ENCODE results near the gene APOL6. TPM values are rescaled to one million over a fixed set of nuclear protein-coding genes. Genes with fewer than 3 reads are reported as not detected.
A peak's percentile ranks its signal among the peaks of the same experiment; 100 is the strongest.

Gene APOL6
- total RNA-seq, 2 donors from 2014 or later, result not detected

DNA sequence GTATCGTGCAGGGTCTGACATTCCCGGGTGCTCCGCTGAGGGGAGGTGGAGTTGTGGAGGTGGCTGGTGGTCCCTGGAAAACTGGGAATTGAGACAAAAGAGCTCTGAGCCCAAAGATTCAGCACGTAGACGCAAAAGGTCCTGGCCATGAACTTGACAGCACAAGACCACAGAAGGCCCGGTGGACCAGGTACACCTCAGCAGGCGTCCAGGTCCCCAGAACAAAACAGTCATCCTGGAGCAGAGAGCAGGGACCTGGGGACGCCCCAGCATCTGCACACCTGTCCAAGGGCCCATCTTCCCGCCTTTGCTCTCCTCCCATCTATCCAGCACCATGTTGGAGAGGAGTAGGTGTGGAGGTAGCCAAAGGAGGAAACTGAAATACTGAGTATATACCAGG lies 17.4 kb upstream of the APOL6 start:
- DNase-seq, result no peak
- H3K27ac Mint-ChIP-seq, result no peak overlapping the region
- H3K36me3 ChIP-seq (ENCODE audit: control insufficient read depth, insufficient read depth, low read length), result no peaks in the 10 kb centered on the region
- H3K9me3 ChIP-seq (ENCODE audit: control insufficient read depth, low read length), result no peaks in the 10 kb centered on the region
- WGBS, 2 experiments (ENCODE audit: insufficient coverage in 1 of 2, insufficient read length in 1 of 2), result 96 to 100% methylated on average over 2 to 8 of the region's 9 CpGs
- peaks cover 10% of the 10 kb centered on the region for H3K27me3 Mint-ChIP-seq (ENCODE audit: insufficient read depth)
- no peak overlapping the region for H3K4me3 ChIP-seq (ENCODE audit: low read length)
- no peaks in the 10 kb centered on the region for H3K4me1 ChIP-seq (ENCODE audit: control insufficient read depth, insufficient read depth, low read length)
- H3K9ac ChIP-seq (ENCODE audit: extremely low read depth, low read length, poor library complexity, severe bottlenecking), result no peak overlapping the region
- no peak overlapping the region for H3K4me3 Mint-ChIP-seq
- H3K27ac ChIP-seq (ENCODE audit: low read depth, low read length), result no peak overlapping the region
- H3K4me1 Mint-ChIP-seq, result peaks cover 6% of the 10 kb centered on the region
- H3K27me3 ChIP-seq (ENCODE audit: control insufficient read depth, insufficient read depth, low read length, poor library complexity, severe bottlenecking), result no peaks in the 10 kb centered on the region
- TF ChIP-seq, protein P1, sequence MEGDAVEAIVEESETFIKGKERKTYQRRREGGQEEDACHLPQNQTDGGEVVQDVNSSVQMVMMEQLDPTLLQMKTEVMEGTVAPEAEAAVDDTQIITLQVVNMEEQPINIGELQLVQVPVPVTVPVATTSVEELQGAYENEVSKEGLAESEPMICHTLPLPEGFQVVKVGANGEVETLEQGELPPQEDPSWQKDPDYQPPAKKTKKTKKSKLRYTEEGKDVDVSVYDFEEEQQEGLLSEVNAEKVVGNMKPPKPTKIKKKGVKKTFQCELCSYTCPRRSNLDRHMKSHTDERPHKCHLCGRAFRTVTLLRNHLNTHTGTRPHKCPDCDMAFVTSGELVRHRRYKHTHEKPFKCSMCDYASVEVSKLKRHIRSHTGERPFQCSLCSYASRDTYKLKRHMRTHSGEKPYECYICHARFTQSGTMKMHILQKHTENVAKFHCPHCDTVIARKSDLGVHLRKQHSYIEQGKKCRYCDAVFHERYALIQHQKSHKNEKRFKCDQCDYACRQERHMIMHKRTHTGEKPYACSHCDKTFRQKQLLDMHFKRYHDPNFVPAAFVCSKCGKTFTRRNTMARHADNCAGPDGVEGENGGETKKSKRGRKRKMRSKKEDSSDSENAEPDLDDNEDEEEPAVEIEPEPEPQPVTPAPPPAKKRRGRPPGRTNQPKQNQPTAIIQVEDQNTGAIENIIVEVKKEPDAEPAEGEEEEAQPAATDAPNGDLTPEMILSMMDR (conservative IDR thresholded peaks at IDR 0.05), result no peak
- H3K36me3 Mint-ChIP-seq (ENCODE audit: low read depth), result no peaks in the 10 kb centered on the region
- no peaks in the 10 kb centered on the region for H3K9me3 Mint-ChIP-seq

GRCh38 chr22:35631597-35631996 lies 16.6 kb upstream of the APOL6 start:
- H3K9me3 Mint-ChIP-seq, result no peaks in the 10 kb centered on the region
- no peaks in the 10 kb centered on the region for H3K27me3 ChIP-seq (ENCODE audit: control insufficient read depth, insufficient read depth, low read length, poor library complexity, severe bottlenecking)
- H3K9ac ChIP-seq (ENCODE audit: extremely low read depth, low read length, poor library complexity, severe bottlenecking), result no peak overlapping the region
- H3K27me3 Mint-ChIP-seq (ENCODE audit: insufficient read depth), result peaks cover 10% of the 10 kb centered on the region
- H3K9me3 ChIP-seq (ENCODE audit: control insufficient read depth, low read length), result no peaks in the 10 kb centered on the region
- TF ChIP-seq, protein P1 (conservative IDR thresholded peaks at IDR 0.05), result peak; percentile 92
- WGBS, 2 experiments (ENCODE audit: insufficient coverage in 1 of 2, insufficient read length in 1 of 2), result 69% methylated on average over 5 of the region's 5 CpGs; no CpG with 5 or more reads in 1 of the 2 experiments
- H3K36me3 Mint-ChIP-seq (ENCODE audit: low read depth), result no peaks in the 10 kb centered on the region
- no peak overlapping the region for H3K4me3 ChIP-seq (ENCODE audit: low read length)
- no peak overlapping the region for H3K27ac Mint-ChIP-seq
- H3K4me3 Mint-ChIP-seq, result no peak overlapping the region
- H3K4me1 ChIP-seq (ENCODE audit: control insufficient read depth, insufficient read depth, low read length), result no peaks in the 10 kb centered on the region
- no peak overlapping the region for H3K27ac ChIP-seq (ENCODE audit: low read depth, low read length)
- no peaks in the 10 kb centered on the region for H3K36me3 ChIP-seq (ENCODE audit: control insufficient read depth, insufficient read depth, low read length)
- peak; percentile 93 for DNase-seq
- H3K4me1 Mint-ChIP-seq, result peaks cover 6% of the 10 kb centered on the region

DNA sequence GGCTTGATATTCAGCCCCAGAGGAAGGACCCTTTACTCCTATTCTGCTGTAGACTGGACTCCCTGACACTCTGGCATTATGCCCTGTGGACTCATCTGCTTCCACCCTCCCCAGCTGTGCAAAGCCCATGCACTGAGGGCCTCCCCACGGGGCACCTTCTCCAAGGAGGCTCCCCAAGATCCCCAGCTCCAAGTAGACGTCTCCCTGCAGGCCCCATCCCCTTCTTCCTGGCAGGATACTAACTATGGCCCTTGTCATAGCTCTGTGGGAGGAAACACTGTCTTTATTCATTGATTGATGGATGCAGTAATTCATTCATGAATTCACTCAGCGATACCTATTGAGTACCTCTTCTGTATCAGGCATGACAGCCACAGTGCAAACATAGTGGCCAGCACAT lies 15.3 kb upstream of the APOL6 start:
- no peaks in the 10 kb centered on the region for H3K9me3 ChIP-seq (ENCODE audit: control insufficient read depth, low read length)
- H3K36me3 ChIP-seq (ENCODE audit: control insufficient read depth, insufficient read depth, low read length), result no peaks in the 10 kb centered on the region
- peak overlapping the region; percentile 44 for H3K27ac ChIP-seq (ENCODE audit: low read depth, low read length)
- no peak overlapping the region for H3K9ac ChIP-seq (ENCODE audit: extremely low read depth, low read length, poor library complexity, severe bottlenecking)
- no peak overlapping the region for H3K4me3 Mint-ChIP-seq
- peaks cover 8% of the 10 kb centered on the region for H3K27me3 Mint-ChIP-seq (ENCODE audit: insufficient read depth)
- H3K27me3 ChIP-seq (ENCODE audit: control insufficient read depth, insufficient read depth, low read length, poor library complexity, severe bottlenecking), result no peaks in the 10 kb centered on the region
- peaks cover 8% of the 10 kb centered on the region for H3K4me1 Mint-ChIP-seq
- no peaks in the 10 kb centered on the region for H3K9me3 Mint-ChIP-seq
- no peak for DNase-seq
- no peak overlapping the region for H3K4me3 ChIP-seq (ENCODE audit: low read length)
- TF ChIP-seq, protein P1 (conservative IDR thresholded peaks at IDR 0.05), result no peak
- H3K27ac Mint-ChIP-seq, result no peak overlapping the region
- WGBS, 2 experiments (ENCODE audit: insufficient coverage in 1 of 2, insufficient read length in 1 of 2), result 66 to 88% methylated on average over 3 of the region's 3 CpGs
- H3K36me3 Mint-ChIP-seq (ENCODE audit: low read depth), result no peaks in the 10 kb centered on the region
- no peaks in the 10 kb centered on the region for H3K4me1 ChIP-seq (ENCODE audit: control insufficient read depth, insufficient read depth, low read length)

Measured in endodermal cell (in vitro differentiated cells).